Astrocyte of the cerebellum (primary cell): ENCODE measurements around the gene DDB1.

ENCODE experiments used
- DNase-seq: peaks from one replicate; pipeline ENCODE4 v3.0.0-alpha.2; 2011; ENCODE audit warnings: low read depth
- H3K4me3 ChIP-seq: 2 replicates; pipeline ENCODE4 v1.5.1; 2011; ENCODE audit warnings: mild to moderate bottlenecking, low read depth, low read length, moderate library complexity
- in situ Hi-C: cut with HindIII; loops from 2 replicates; pipeline ENCODE4 v1.10.0; 2017; ENCODE audit warnings: low sequenced_read_pairs
- TF ChIP-seq, protein P1 (sequence below): IDR thresholded peaks from 2 replicates; pipeline ENCODE4 v1.5.1; 2012; ENCODE audit warnings: low read length, low read depth, moderate library complexity, mild to moderate bottlenecking; ENCODE audit errors: missing control alignments

Gene DDB1

GRCh38 chr11:61309739-61310138 is 23.2 kb downstream of the DDB1 start:
- no peak for DNase-seq
- TF ChIP-seq, protein P1, sequence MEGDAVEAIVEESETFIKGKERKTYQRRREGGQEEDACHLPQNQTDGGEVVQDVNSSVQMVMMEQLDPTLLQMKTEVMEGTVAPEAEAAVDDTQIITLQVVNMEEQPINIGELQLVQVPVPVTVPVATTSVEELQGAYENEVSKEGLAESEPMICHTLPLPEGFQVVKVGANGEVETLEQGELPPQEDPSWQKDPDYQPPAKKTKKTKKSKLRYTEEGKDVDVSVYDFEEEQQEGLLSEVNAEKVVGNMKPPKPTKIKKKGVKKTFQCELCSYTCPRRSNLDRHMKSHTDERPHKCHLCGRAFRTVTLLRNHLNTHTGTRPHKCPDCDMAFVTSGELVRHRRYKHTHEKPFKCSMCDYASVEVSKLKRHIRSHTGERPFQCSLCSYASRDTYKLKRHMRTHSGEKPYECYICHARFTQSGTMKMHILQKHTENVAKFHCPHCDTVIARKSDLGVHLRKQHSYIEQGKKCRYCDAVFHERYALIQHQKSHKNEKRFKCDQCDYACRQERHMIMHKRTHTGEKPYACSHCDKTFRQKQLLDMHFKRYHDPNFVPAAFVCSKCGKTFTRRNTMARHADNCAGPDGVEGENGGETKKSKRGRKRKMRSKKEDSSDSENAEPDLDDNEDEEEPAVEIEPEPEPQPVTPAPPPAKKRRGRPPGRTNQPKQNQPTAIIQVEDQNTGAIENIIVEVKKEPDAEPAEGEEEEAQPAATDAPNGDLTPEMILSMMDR = no peak
- H3K4me3 ChIP-seq = no peak overlapping the region
- in situ Hi-C loops = no loop called here

- TF ChIP-seq, protein P1 = no peak
- H3K4me3 ChIP-seq = no peak overlapping the region
- DNase-seq = no peak
- in situ Hi-C loops = no loop called here
Observed at GRCh38 chr11:61309141-61309540, 23.8 kb downstream of the DDB1 start.

DNA sequence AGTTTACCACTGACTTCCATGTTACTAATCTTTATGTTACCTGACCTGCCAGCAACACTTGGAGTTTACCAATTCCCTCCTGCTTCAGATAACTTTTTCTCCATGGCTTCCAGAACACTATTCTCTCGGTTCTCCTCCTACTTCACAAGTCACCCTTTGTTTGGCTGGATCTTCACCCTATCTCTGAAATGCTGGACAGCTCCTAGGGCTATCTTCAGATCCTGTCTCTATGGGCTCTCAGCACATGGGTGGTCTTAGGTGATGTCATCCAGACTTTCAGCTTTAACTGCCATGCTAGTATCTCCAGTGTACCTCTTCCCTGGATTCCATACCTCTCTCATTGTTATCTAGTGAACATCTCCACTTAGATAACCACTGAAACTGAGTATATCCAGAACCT is 25.6 kb downstream of the DDB1 start:
- TF ChIP-seq, protein P1 = no peak
- DNase-seq = no peak
- in situ Hi-C loops = no loop called here
- no peak overlapping the region for H3K4me3 ChIP-seq

DNA sequence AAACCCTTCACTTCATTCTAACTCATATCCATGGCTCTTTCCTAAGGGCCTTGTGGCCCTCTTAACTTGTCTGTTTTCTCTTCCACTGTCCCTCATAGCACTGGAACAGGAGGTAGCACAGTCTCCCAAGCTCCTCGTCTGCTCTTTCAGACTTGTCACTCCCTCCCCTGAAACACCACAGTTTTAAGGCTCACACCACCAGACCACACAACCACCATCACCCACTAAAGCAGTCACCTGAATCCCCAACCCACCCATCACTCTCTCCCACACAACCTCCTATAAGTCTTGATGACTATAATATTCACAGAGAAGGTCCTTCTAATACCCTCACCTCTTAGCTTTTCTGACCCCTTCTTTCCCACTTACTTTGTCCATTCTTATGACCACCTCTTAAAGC is 26.7 kb downstream of the DDB1 start:
- TF ChIP-seq, protein P1 = no peak
- in situ Hi-C loops = no loop called here
- DNase-seq = no peak
- no peak overlapping the region for H3K4me3 ChIP-seq

- no peak for DNase-seq
- H3K4me3 ChIP-seq = no peak overlapping the region
- in situ Hi-C loops = no loop called here
- TF ChIP-seq, protein P1 = no peak
Observed at GRCh38 chr11:61305417-61305816, 27.5 kb downstream of the DDB1 start.

GRCh38 chr11:61303725-61304124 is 29.2 kb downstream of the DDB1 start:
- no peak overlapping the region for H3K4me3 ChIP-seq
- in situ Hi-C loops = no loop called here
- no peak for DNase-seq
- TF ChIP-seq, protein P1 = no peak

- DNase-seq = no peak
- TF ChIP-seq, protein P1 = no peak
- in situ Hi-C loops = no loop called here
- H3K4me3 ChIP-seq = no peak overlapping the region
Observed at GRCh38 chr11:61302550-61302949, 30.4 kb downstream of the DDB1 start.
